Posterior cingulate gyrus (tissue), 11 donors: ENCODE results near the gene SPRR2E.
A peak's percentile ranks its signal among the peaks of the same experiment; 100 is the strongest.
"Not testable (repeated sequence)": the region's sequence is repeated elsewhere in the genome, so short reads cannot be mapped to it uniquely, and the experiment has no call there.

ENCODE experiments used
- DNase-seq, 10 donors: peaks; one replicate each; pipeline versions ENCODE4 v3.0.0 to v3.0.0-alpha.2; 2020 to 2021; ENCODE audit warnings: mixed read lengths in 3 of 10
- intact Hi-C: fragments of 100-400 bp; cut with DNase I; formaldehyde crosslinking; loops from one replicate; pipeline ENCODE4 v1.15.1; 2023

The SPRR2E gene

GRCh38 chr1:153094426-153094825 is at the start of gene SPRR2E:
SPRR2E (minus strand) TSS chr1:153094526; CDS start chr1:153093751, 775 bp downstream.
- DNase-seq = no peak
- intact Hi-C loops = no loop called here

GRCh38 chr1:153141377-153141776 is 47.1 kb upstream of the SPRR2E start:
- intact Hi-C loops = no loop called here
- DNase-seq = no peak

- intact Hi-C loops = no loop called here
Measured at GRCh38 chr1:153140484-153140883, 46.2 kb upstream of the SPRR2E start.

GRCh38 chr1:153133743-153134142 is 39.4 kb upstream of the SPRR2E start:
- intact Hi-C loops = no loop called here
- peak in 1 of 10 donors; percentile 63 for DNase-seq

More at GRCh38 chr1:153140484-153140883, 46.2 kb upstream of the SPRR2E start:
- DNase-seq = no peak

GRCh38 chr1:153133267-153133666 is 38.9 kb upstream of the SPRR2E start:
- peak in 1 of 10 donors; percentile 45 for DNase-seq
- intact Hi-C loops = no loop called here

- intact Hi-C loops, DNase-seq: not testable (repeated sequence)
Measured at GRCh38 chr1:153128688-153129087, 34.4 kb upstream of the SPRR2E start.

- no peak for DNase-seq
Measured at GRCh38 chr1:153127296-153127695, 33.0 kb upstream of the SPRR2E start.

GRCh38 chr1:153125536-153125935 is 31.2 kb upstream of the SPRR2E start:
- no peak for DNase-seq
- intact Hi-C loops = no loop called here

More at GRCh38 chr1:153127296-153127695, 33.0 kb upstream of the SPRR2E start:
- intact Hi-C loops = no loop called here

GRCh38 chr1:153123793-153124192 is 29.5 kb upstream of the SPRR2E start:
- DNase-seq, intact Hi-C loops: not testable (repeated sequence)

- intact Hi-C loops = no loop called here
- no peak for DNase-seq
Measured at GRCh38 chr1:153122831-153123421, 28.6 kb upstream of the SPRR2E start.

- DNase-seq = no peak
- intact Hi-C loops = no loop called here
Measured at GRCh38 chr1:153120945-153121344, 26.6 kb upstream of the SPRR2E start.

GRCh38 chr1:153119491-153119971 is 25.2 kb upstream of the SPRR2E start:
- intact Hi-C loops = no loop called here
- peak in 1 of 10 donors; percentile 52 for DNase-seq

GRCh38 chr1:153115264-153115663 is 20.9 kb upstream of the SPRR2E start:
- intact Hi-C loops, DNase-seq: not testable (repeated sequence)

GRCh38 chr1:153113416-153113815 is 19.1 kb upstream of the SPRR2E start, which contains the start of gene SPRR2F:
SPRR2F (minus strand) TSS chr1:153113516; CDS start chr1:153112733, 783 bp downstream.
- intact Hi-C loops = no loop called here
- DNase-seq = no peak

- DNase-seq = peak in 1 of 10 donors; percentile 57
- intact Hi-C loops = not testable (repeated sequence)
Measured at GRCh38 chr1:153112454-153112853, 18.1 kb upstream of the SPRR2E start.

- intact Hi-C loops = no loop called here
- no peak for DNase-seq
Measured at GRCh38 chr1:153100245-153100644, 5.9 kb upstream of the SPRR2E start.

GRCh38 chr1:153099461-153100045 is 5.2 kb upstream of the SPRR2E start:
- no peak for DNase-seq
- intact Hi-C loops = no loop called here

- DNase-seq = no peak
- intact Hi-C loops = no loop called here
Measured at GRCh38 chr1:153095764-153096163, 1.4 kb upstream of the SPRR2E start.

- intact Hi-C loops = no loop called here
- no peak for DNase-seq
Measured at GRCh38 chr1:153087652-153088051, 6.7 kb downstream of the SPRR2E start.

- intact Hi-C loops = no loop called here
- no peak for DNase-seq
Measured at GRCh38 chr1:153081736-153082135, 12.6 kb downstream of the SPRR2E start.

GRCh38 chr1:153072806-153073726 is 21.3 kb downstream of the SPRR2E start:
- intact Hi-C loops = no loop called here
- no peak for DNase-seq
